Sigmoid colon (tissue), 7 donors: ENCODE data around the gene LETM1. TPM values are rescaled to one million over a fixed set of nuclear protein-coding genes. Genes with fewer than 3 reads are reported as not detected.
A peak's percentile ranks its signal among the peaks of the same experiment; 100 is the strongest.

ENCODE experiments used
- DNase-seq: peaks from one replicate; pipeline ENCODE4 v3.0.0-alpha.2; 2019
- H3K27ac ChIP-seq, 4 donors: fragments of 200-600 bp; sonication (generic); one replicate each; pipeline ENCODE4 v1.5.1; 2016 to 2019; ENCODE audit warnings: mild to moderate bottlenecking in 1 of 4
- H3K27me3 ChIP-seq, 3 donors: fragments of 200-600 bp; sonication (generic); one replicate each; pipeline ENCODE4 v1.5.1; 2019; ENCODE audit warnings: mild to moderate bottlenecking in 1 of 3
- H3K36me3 ChIP-seq, 4 donors: fragments of 200-600 bp; sonication (generic); one replicate each; pipeline ENCODE4 v1.5.1; 2016 to 2019
- H3K4me1 ChIP-seq, 4 donors: fragments of 200-600 bp; sonication (generic); one replicate each; pipeline ENCODE4 v1.5.1; 2017 to 2019
- H3K4me3 ChIP-seq, 4 donors: fragments of 200-600 bp; sonication (generic); one replicate each; pipeline ENCODE4 v1.5.1; 2017 to 2019; ENCODE audit warnings: mild to moderate bottlenecking in 2 of 4, moderate library complexity in 1 of 4
- H3K9me3 ChIP-seq, 4 donors: fragments of 200-600 bp in 3 of 4; sonication (generic) in 3 of 4; one replicate each; pipeline versions ENCODE4 v1.5.1 to v1.6.1; 2013 to 2019
- CTCF ChIP-seq, 4 experiments: fragments of 450-650 bp in 3 of 4; fragments of 200-600 bp in 1 of 4; IDR thresholded peaks; one replicate each; pipeline ENCODE4 v1.5.1; 2016 to 2019; ENCODE audit warnings: antibody characterized with exemption in 4 of 4, mild to moderate bottlenecking in 3 of 4, moderate library complexity in 2 of 4
- EP300 ChIP-seq, 4 donors: sonication (generic); formaldehyde crosslinking; IDR thresholded peaks; one replicate each; pipeline ENCODE4 v1.6.1; 2017; ENCODE audit warnings: antibody characterized with exemption in 4 of 4
- POLR2A ChIP-seq, 2 donors: fragments of 450-650 bp; IDR thresholded peaks; one replicate each; pipeline ENCODE4 v1.6.1; 2016; ENCODE audit warnings: antibody characterized with exemption in 2 of 2, mild to moderate bottlenecking in 2 of 2, moderate library complexity in 2 of 2
- POLR2AphosphoS5 ChIP-seq, 4 donors: sonication (generic); formaldehyde crosslinking; IDR thresholded peaks; one replicate each; pipeline ENCODE4 v1.6.1; 2017; ENCODE audit warnings: antibody characterized with exemption in 4 of 4
- WGBS, 2 donors: extraction: QIAGEN DNeasy Blood & Tissue Kit; methylation state at CpG; one replicate each; pipeline ENCODE4 v1.1.7; 2013; 5-methylcytosine and 5-hydroxymethylcytosine counted together
- intact Hi-C: fragments of 100-400 bp; cut with DNase I; formaldehyde crosslinking; loops from one replicate; pipeline ENCODE4 v1.15.1; 2023
- polyA plus RNA-seq, 3 donors: library from polyadenylated mRNA; stranded (reverse); fragments of 200-250 nt; gene quantifications; one replicate each; pipeline ENCODE4 v1.2.3, GENCODE V29; 2013
- total RNA-seq, 4 donors: library from RNA; depleted of rRNA; stranded (reverse); fragments of >200 nt; gene quantifications; one replicate each; pipeline ENCODE4 v1.1.0, GENCODE V29; 2016
- donor health status: healthy with polysubstance abuse.
- donor health status: Bipolar disorder and iron deficiency.
- donor health status: healthy.

LETM1 gene
- total and polyA plus RNA-seq, 7 donors: 11.4 to 91.6 (median 18.6) TPM

DNA sequence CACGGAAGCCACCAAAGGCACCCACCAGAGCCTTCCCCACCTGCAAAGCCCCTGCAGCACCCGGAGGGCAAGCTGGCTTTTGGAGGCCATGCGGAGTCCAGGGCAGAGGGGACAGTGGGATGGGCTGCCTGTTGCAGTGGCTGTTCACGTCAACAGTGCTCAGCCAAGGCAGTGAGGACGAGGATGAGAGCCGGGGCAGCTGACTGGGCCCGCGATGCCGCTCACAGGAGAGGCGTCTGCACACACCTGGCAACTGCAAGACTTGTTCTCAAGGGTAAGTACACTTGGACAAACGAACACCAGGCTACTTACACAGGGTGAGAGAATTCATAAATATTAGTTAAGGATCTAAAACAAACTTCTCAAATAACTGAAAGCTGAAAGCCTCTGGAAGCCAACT, 43.2 kb downstream of the LETM1 start:
- WGBS, 2 donors: 82 to 86% methylated on average over 11 of the region's 11 CpGs
- no peaks in the 10 kb centered on the region for H3K27me3 ChIP-seq
- intact Hi-C loops: loop anchor here (5.0 kb wide), 1 partner anchor 85 kb away; no protein-coding TSS in a partner anchor
- no peak for TF ChIP-seq POLR2A (IDR thresholded peaks at IDR 0.05)
- no peak for TF ChIP-seq CTCF (IDR thresholded peaks at IDR 0.05)
- TF ChIP-seq POLR2AphosphoS5 (IDR thresholded peaks at IDR 0.05): no peak
- no peak for TF ChIP-seq EP300 (IDR thresholded peaks at IDR 0.05)
- peaks cover 2 to 52% (median 29%) of the 10 kb centered on the region in 4 donors for H3K36me3 ChIP-seq
- H3K4me1 ChIP-seq: peaks cover 0 to 22% (median 9%) of the 10 kb centered on the region in 4 donors
- no peak overlapping the region for H3K27ac ChIP-seq
- H3K4me3 ChIP-seq: no peak overlapping the region
- no peak for DNase-seq
- H3K9me3 ChIP-seq: no peaks in the 10 kb centered on the region

- H3K9me3 ChIP-seq: no peaks in the 10 kb centered on the region
- 93 to 95% methylated on average over 10 of the region's 10 CpGs for WGBS, 2 donors
- H3K4me3 ChIP-seq: no peak overlapping the region
- peaks cover 0 to 32% (median 19%) of the 10 kb centered on the region in 4 donors for H3K36me3 ChIP-seq
- H3K27me3 ChIP-seq: no peaks in the 10 kb centered on the region
- no peak overlapping the region for H3K27ac ChIP-seq
- intact Hi-C loops: loop anchor here (1.0 to 5.0 kb wide), 2 partner anchors 64 to 87 kb away; no protein-coding TSS in a partner anchor
- H3K4me1 ChIP-seq: peaks cover 0 to 22% (median 10%) of the 10 kb centered on the region in 4 donors
- no peak for TF ChIP-seq CTCF (IDR thresholded peaks at IDR 0.05)
- TF ChIP-seq EP300 (IDR thresholded peaks at IDR 0.05): no peak
- no peak for TF ChIP-seq POLR2A (IDR thresholded peaks at IDR 0.05)
- no peak for TF ChIP-seq POLR2AphosphoS5 (IDR thresholded peaks at IDR 0.05)
- DNase-seq: no peak
Measured at GRCh38 chr4:1810765-1811164, 45.2 kb downstream of the LETM1 start.

DNA sequence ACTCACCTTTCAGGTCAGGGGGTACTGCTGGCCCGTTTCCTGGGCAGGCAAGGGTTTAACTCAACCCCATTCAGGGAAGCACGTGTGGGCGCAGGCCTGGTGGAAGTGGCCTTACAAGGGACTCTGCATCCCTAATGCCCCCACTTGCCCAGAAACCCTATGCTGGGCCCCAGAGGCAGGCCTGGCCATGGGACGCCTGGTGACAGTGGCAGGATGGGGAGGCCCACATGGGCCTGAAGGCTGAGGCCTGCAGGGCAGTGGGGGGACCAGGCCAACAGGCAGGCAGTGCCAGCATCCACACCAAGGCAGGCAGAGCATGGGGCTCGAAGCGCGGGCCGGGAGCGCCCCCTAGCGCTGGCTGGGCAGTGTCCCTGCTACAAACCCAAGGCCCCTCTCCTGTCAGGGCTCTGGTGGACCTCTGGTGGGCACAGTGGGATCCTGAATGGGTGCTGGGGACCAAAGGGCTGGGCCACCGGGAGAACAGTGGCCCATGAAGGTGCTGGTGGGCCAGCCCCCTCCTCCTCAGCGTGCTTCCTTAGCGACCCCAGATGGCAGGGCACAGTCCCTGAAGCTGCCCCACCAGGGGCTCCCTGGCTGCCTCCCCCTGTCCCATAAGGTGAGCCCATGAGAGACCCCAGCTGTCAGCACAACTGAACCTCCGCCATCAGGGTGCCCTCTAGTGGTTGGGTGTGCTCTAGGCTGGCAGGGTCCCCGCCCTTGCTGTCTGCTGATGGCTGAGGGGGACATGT, 46.0 kb downstream of the LETM1 start:
- no peak overlapping the region for H3K4me3 ChIP-seq
- no peaks in the 10 kb centered on the region for H3K9me3 ChIP-seq
- TF ChIP-seq EP300 (IDR thresholded peaks at IDR 0.05) (no peak), CTCF (IDR thresholded peaks at IDR 0.05) (peak; percentile 47 to 85 (median 76))
- intact Hi-C loops: loop anchor here (1.0 to 5.0 kb wide), 2 partner anchors 64 to 87 kb away; no protein-coding TSS in a partner anchor
- peak; percentile 80 for DNase-seq
- no peaks in the 10 kb centered on the region for H3K27me3 ChIP-seq
- peaks cover 0 to 24% (median 10%) of the 10 kb centered on the region in 4 donors for H3K36me3 ChIP-seq
- peaks cover 0 to 22% (median 10%) of the 10 kb centered on the region in 4 donors for H3K4me1 ChIP-seq
- WGBS, 2 donors: 20 to 35% methylated on average over 15 of the region's 15 CpGs
- H3K27ac ChIP-seq: no peak overlapping the region

DNA sequence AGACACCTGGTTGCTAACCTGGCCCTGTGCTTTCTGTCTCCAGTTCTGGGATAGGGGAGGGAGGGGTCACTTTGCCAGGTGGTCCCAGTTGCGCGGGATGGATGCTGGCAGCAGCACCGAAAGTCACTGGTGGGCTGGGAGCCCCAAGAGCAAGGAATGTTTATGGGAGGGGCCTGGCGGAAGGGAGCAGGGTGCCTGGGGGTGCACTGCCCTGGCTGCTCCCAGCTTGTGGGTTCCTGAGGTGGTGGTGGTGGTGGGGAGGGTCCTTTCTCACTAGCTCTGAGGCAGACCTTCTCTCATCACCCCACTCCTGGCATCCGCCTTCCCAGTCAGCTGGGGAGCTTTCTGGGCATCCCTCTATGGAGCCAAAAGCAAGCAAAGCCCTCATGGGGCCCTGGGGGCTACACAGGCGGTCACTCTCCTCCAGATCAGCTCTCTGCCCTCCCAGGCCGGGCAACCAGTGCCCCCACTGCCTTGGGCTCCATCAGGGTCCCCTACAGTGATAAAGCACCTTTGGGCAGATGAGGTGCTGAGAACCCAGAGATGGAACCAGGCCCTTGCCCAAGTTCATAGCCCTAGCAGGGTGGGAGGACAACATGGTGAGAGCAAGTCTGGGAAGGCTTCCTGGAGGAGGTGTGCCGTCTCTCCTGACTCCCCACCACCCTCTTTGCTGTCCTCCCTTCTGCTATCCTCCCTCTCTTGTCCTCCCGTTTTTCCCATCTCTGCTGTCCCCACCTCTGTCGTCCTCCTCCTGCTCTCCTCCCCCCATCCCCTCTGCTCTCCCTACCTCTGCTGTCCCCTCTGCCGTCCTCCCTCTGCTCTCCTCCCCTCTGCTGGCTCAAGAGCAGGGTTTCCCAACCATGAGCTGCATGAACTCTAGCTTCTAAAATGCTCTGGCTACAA, 46.9 kb downstream of the LETM1 start:
- Histone ChIP-seq H3K4me1 (peaks cover 0 to 22% (median 10%) of the 10 kb centered on the region in 4 donors), H3K36me3 (peaks cover 0 to 16% (median 6%) of the 10 kb centered on the region in 4 donors), H3K4me3 (no peak overlapping the region), H3K27me3 (no peaks in the 10 kb centered on the region), H3K27ac (no peak overlapping the region), H3K9me3 (no peaks in the 10 kb centered on the region)
- intact Hi-C loops: no loop called here
- whole genome bisulfite sequencing, 2 donors: 74 to 84% methylated on average over 11 of the region's 11 CpGs
- TF ChIP-seq CTCF (IDR thresholded peaks at IDR 0.05): no peak
- TF ChIP-seq POLR2AphosphoS5 (IDR thresholded peaks at IDR 0.05): no peak
- TF ChIP-seq EP300 (IDR thresholded peaks at IDR 0.05): no peak
- no peak for TF ChIP-seq POLR2A (IDR thresholded peaks at IDR 0.05)
- no peak for DNase-seq
